Esophagus muscularis mucosa (tissue), 4 donors: ENCODE data around the gene CBY1. TPM values are rescaled to one million over a fixed set of nuclear protein-coding genes. Genes with fewer than 3 reads are reported as not detected.
"Not testable (repeated sequence)": the region's sequence is repeated elsewhere in the genome, so short reads cannot be mapped to it uniquely, and the experiment has no call there.

Source experiments
- DNase-seq: peaks from one replicate; pipeline ENCODE4 v3.0.0-alpha.2; 2017; ENCODE audit errors: extremely low spot score
- H3K27ac ChIP-seq, 4 donors: fragments of 200-600 bp; sonication (generic); replicated peaks in 1 of 4; 1 replicate in 3 of 4; 2 replicates in 1 of 4; pipeline ENCODE4 v1.5.1; 2016 to 2019; ENCODE audit warnings: mild to moderate bottlenecking in 1 of 4
- H3K27me3 ChIP-seq, 4 donors: fragments of 200-600 bp; sonication (generic); one replicate each; pipeline versions ENCODE4 v1.5.1 to v1.6.0; 2016 to 2019
- H3K36me3 ChIP-seq, 4 donors: fragments of 200-600 bp; sonication (generic); one replicate each; pipeline ENCODE4 v1.5.1; 2016 to 2019
- H3K4me1 ChIP-seq, 4 donors: fragments of 200-600 bp; sonication (generic); one replicate each; pipeline ENCODE4 v1.5.1; 2016 to 2019
- H3K4me3 ChIP-seq, 4 donors: fragments of 200-600 bp; sonication (generic); 1 replicate in 2 of 4; 2 replicates in 2 of 4; pipeline ENCODE4 v1.5.1; 2016 to 2019; ENCODE audit warnings: mild to moderate bottlenecking in 4 of 4, moderate library complexity in 1 of 4
- H3K9me3 ChIP-seq, 4 donors: fragments of 200-600 bp; sonication (generic); 1 replicate in 3 of 4; 2 replicates in 1 of 4; pipeline ENCODE4 v1.5.1; 2016 to 2019
- EP300 ChIP-seq: sonication (generic); formaldehyde crosslinking; IDR thresholded peaks from one replicate; pipeline ENCODE4 v1.6.1; 2017; ENCODE audit warnings: antibody characterized with exemption
- POLR2A ChIP-seq: fragments of 450-650 bp; IDR thresholded peaks from one replicate; pipeline ENCODE4 v1.6.1; 2017; ENCODE audit warnings: antibody characterized with exemption, moderate library complexity, mild to moderate bottlenecking, low read depth
- POLR2AphosphoS5 ChIP-seq, 2 donors: sonication (generic); formaldehyde crosslinking; IDR thresholded peaks; one replicate each; pipeline ENCODE4 v1.6.1; 2017; ENCODE audit warnings: antibody characterized with exemption in 2 of 2
- WGBS: methylation state at CpG from one replicate; pipeline ENCODE4 v1.1.5; 2018; 5-methylcytosine and 5-hydroxymethylcytosine counted together
- intact Hi-C: fragments of 100-400 bp; cut with DNase I; formaldehyde crosslinking; loops from one replicate; pipeline ENCODE4 v1.15.1; 2023
- total RNA-seq, 4 donors: library from RNA; depleted of rRNA; stranded (reverse); fragments of >200 nt; gene quantifications; one replicate each; pipeline versions ENCODE4 v1.1.0 to v1.2.1, GENCODE V29; 2016
- TF ChIP-seq, protein P1 (sequence below), 3 experiments: fragments of 200-600 bp in 2 of 3; fragments of 450-650 bp in 1 of 3; sonication (generic) in 2 of 3; IDR thresholded peaks; one replicate each; pipeline ENCODE4 v1.5.1; 2017 to 2019; ENCODE audit warnings: antibody characterized with exemption in 3 of 3, mild to moderate bottlenecking in 2 of 3, moderate library complexity in 1 of 3

CBY1 gene
- total RNA-seq, 4 donors from 2014 or later, result 25.2 to 36.9 (median 33.9) TPM

DNA sequence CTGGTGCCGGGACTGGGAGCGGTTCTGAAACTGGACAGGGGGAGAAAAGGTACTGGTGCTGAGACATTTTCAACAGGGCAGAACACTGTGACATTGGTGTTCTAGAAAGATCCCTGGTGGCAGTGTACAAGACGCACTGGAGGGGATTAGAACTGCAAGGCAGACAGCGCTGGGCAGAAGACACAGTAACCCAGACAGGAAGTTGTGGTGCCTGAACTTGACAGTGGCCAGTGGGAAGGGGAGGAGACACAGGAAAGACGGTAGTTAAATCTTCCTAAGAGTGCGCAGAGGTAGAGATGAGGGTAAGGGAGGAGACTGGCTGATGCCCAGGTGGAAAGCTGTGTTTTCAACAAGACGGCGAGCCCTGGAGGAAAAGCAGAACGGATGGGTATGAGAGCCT is 24.7 kb upstream of the CBY1 start:
- H3K9me3 ChIP-seq, result no peaks in the 10 kb centered on the region
- H3K4me3 ChIP-seq, result no peak overlapping the region
- 87% methylated on average over 9 of the region's 9 CpGs for WGBS
- TF ChIP-seq EP300 (no peak), POLR2A (no peak), POLR2AphosphoS5 (IDR thresholded peaks at IDR 0.05) (no peak)
- TF ChIP-seq, protein P1, sequence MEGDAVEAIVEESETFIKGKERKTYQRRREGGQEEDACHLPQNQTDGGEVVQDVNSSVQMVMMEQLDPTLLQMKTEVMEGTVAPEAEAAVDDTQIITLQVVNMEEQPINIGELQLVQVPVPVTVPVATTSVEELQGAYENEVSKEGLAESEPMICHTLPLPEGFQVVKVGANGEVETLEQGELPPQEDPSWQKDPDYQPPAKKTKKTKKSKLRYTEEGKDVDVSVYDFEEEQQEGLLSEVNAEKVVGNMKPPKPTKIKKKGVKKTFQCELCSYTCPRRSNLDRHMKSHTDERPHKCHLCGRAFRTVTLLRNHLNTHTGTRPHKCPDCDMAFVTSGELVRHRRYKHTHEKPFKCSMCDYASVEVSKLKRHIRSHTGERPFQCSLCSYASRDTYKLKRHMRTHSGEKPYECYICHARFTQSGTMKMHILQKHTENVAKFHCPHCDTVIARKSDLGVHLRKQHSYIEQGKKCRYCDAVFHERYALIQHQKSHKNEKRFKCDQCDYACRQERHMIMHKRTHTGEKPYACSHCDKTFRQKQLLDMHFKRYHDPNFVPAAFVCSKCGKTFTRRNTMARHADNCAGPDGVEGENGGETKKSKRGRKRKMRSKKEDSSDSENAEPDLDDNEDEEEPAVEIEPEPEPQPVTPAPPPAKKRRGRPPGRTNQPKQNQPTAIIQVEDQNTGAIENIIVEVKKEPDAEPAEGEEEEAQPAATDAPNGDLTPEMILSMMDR (IDR thresholded peaks at IDR 0.05), result no peak
- H3K4me1 ChIP-seq, result no peaks in the 10 kb centered on the region
- H3K27ac ChIP-seq, result no peak overlapping the region
- H3K36me3 ChIP-seq, result peaks cover 0 to 10% (median 3%) of the 10 kb centered on the region in 4 donors
- H3K27me3 ChIP-seq, result no peaks in the 10 kb centered on the region
- DNase-seq, result no peak
- intact Hi-C loops, result no loop called here

DNA sequence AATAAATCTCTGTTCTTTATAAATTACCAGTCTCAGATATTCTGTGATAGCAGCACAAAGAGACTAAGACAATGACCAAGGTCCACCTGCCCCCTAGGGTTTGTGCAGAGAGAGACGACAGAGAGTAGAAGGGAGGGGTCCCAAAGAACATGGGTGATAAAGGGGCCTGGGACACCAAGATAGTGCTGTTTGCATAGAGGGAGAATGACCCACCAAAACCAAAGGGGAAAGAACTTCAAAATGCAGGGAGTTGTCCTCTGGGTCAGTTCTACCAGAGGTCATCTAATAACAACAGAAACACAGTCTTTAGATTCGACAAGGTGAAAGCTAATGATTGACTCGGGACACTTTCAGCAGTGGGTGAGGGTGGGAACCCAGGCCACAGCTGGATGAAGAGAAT is 23.9 kb upstream of the CBY1 start:
- Histone ChIP-seq H3K27ac (no peak overlapping the region), H3K4me3 (no peak overlapping the region), H3K4me1 (no peaks in the 10 kb centered on the region), H3K36me3 (peaks cover 0 to 10% (median 3%) of the 10 kb centered on the region in 4 donors), H3K27me3 (no peaks in the 10 kb centered on the region), H3K9me3 (no peaks in the 10 kb centered on the region)
- 83% methylated on average over 3 of the region's 3 CpGs for WGBS
- no peak for DNase-seq
- intact Hi-C loops, result no loop called here
- no peak for TF ChIP-seq POLR2AphosphoS5 (IDR thresholded peaks at IDR 0.05)
- no peak for TF ChIP-seq EP300
- TF ChIP-seq, protein P1 (IDR thresholded peaks at IDR 0.05), result no peak
- TF ChIP-seq POLR2A, result no peak

DNA sequence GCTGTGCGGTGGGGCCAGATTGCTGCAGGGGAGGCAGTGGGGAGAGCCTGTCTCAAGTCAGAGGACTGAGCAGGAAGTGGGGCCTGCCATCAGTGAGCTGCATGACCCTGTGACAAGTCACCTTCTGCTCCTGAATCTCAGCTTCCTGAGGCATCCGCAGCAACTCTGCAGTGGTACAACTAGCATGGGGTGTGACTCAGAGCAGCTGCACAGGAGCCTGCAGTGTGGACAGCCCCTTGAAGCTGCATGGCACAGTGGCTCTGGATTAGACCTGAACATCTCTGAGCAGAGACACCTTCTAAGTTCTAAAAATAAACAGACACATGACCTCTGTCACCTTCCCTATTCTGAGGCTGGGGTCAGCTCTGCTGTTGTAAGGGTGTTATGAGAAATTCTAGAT is 18.2 kb upstream of the CBY1 start:
- Histone ChIP-seq H3K9me3 (no peaks in the 10 kb centered on the region), H3K4me3 (no peak overlapping the region), H3K27me3 (no peaks in the 10 kb centered on the region), H3K27ac (no peak overlapping the region), H3K4me1 (no peaks in the 10 kb centered on the region), H3K36me3 (peaks cover 0 to 10% (median 5%) of the 10 kb centered on the region in 4 donors)
- WGBS, result 60% methylated on average over 2 of the region's 2 CpGs
- intact Hi-C loops, result no loop called here
- DNase-seq, result no peak
- TF ChIP-seq POLR2A, result no peak
- TF ChIP-seq POLR2AphosphoS5 (IDR thresholded peaks at IDR 0.05), result no peak
- TF ChIP-seq, protein P1 (IDR thresholded peaks at IDR 0.05), result no peak
- TF ChIP-seq EP300, result no peak

DNA sequence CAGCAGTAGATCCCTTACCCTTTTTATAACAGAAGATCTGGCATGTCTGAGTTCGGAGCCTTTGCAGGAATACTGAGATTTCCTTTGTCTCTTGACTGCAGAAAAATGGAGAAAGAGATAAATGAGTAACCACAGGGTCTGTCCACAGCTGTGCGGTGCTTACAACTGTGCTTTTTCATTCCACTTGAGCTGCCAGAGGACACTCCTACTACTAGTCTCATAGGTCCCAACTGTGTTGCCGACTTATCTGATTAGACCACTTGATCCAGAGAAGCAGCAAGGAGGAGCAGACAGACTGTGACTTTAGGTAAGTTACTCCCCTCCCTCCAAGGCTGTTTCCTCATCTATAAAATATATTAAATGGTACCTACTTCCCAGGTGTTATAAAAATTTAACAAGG is 17.7 kb upstream of the CBY1 start:
- Histone ChIP-seq H3K27me3 (no peaks in the 10 kb centered on the region), H3K4me1 (no peaks in the 10 kb centered on the region), H3K36me3 (peaks cover 0 to 10% (median 5%) of the 10 kb centered on the region in 4 donors), H3K9me3 (no peaks in the 10 kb centered on the region), H3K4me3 (no peak overlapping the region), H3K27ac (no peak overlapping the region)
- WGBS, result 47% methylated on average over 3 of the region's 3 CpGs
- no peak for DNase-seq
- intact Hi-C loops, result no loop called here
- TF ChIP-seq EP300 (no peak), POLR2A (no peak), POLR2AphosphoS5 (IDR thresholded peaks at IDR 0.05) (no peak)
- TF ChIP-seq, protein P1 (IDR thresholded peaks at IDR 0.05), result no peak

DNA sequence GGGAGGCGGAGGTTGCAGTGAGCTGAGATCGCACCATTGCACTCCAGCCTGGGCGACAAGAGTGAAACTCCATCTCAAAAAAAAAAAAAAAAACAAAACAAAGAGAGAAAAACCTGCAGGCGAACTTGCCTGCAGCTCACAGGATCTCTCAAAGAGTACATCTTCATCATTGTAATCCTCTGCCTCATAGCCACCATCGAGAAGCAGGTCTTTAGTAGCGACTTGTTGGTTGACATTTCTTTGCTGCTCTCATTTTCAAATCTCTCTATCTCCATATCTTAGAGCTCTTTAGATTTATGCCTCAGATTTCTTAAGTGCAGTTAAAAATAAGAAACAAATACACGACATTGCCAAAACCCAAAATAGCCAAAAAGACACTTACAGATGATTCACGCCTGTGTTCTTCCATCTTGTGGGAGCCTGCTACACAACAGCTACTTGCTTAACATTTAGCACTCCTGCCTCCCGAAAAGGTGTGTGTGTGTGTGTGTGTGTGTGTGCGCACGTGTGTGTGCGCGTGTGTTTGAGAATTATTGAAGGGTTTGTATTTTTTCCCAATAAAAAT is 14.9 kb upstream of the CBY1 start:
- TF ChIP-seq, protein P1 (IDR thresholded peaks at IDR 0.05), result no peak
- TF ChIP-seq POLR2AphosphoS5 (IDR thresholded peaks at IDR 0.05), result no peak
- TF ChIP-seq EP300, result no peak
- TF ChIP-seq POLR2A, result no peak
- no peaks in the 10 kb centered on the region for H3K9me3 ChIP-seq
- intact Hi-C loops, result no loop called here
- no peaks in the 10 kb centered on the region for H3K4me1 ChIP-seq
- peaks cover 0 to 8% (median 0%) of the 10 kb centered on the region in 4 donors for H3K36me3 ChIP-seq
- 94% methylated on average over 13 of the region's 13 CpGs for WGBS
- H3K4me3 ChIP-seq, result no peak overlapping the region
- no peak for DNase-seq
- H3K27me3 ChIP-seq, result no peaks in the 10 kb centered on the region
- no peak overlapping the region for H3K27ac ChIP-seq

DNA sequence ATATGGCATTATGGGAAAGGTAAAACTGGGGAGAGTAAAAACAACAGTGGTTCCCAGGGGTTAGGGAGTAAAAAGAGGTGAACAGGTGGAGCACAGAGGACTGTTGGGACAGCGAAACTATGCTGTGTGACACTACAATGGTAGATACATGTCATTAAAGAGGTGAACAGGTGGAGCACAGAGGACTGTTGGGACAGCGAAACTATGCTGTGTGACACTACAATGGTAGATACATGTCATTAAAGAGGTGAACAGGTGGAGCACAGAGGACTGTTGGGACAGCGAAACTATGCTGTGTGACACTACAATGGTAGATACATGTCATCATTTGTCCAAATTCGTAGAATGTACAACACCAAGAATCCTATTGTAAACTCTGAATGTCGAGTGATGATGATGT is 12.2 kb upstream of the CBY1 start:
- H3K9me3 ChIP-seq, H3K27ac ChIP-seq, H3K4me3 ChIP-seq, DNase-seq, H3K27me3 ChIP-seq, H3K36me3 ChIP-seq, H3K4me1 ChIP-seq, intact Hi-C loops: not testable (repeated sequence)
- WGBS, result 94% methylated on average over 5 of the region's 5 CpGs
